ENCODE results near the gene KCNK10. TPM values are rescaled to one million over a fixed set of nuclear protein-coding genes. Genes with fewer than 3 reads are reported as not detected.

Gene KCNK10
- total and polyA plus RNA-seq, 9 donors, result 0.05 TPM; not detected in 8

DNA sequence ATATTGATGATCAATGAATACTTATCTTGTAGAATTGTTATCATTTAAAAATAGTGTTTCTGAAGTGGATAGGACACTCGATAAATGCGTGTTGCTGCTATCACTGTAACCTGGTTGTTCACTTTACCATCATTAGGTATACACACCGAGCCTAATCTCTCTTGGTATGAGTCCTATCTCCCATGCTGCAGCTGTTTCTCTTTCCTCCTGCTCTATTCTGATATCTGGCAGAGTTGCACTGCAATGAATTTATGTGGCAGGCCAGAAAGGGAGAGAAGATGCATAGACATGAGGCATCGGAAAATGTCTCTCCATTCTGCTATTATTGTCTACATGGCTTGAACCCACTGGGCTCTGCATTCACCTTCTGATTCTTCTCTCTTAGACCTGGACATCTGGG lies 26.7 kb downstream of the KCNK10 start:
- no peaks in the 10 kb centered on the region for H3K36me3 ChIP-seq
- DNase-seq, result no peak
- no peak for TF ChIP-seq CTCF (IDR thresholded peaks at IDR 0.05)
- TF ChIP-seq EP300 (IDR thresholded peaks at IDR 0.05), result no peak
- no peak for TF ChIP-seq POLR2A (IDR thresholded peaks at IDR 0.05)
- no peak overlapping the region for H3K4me3 ChIP-seq
- 40 to 67% (median 48%) methylated on average over 4 of the region's 4 CpGs for WGBS, 3 donors
- H3K4me1 ChIP-seq (ENCODE audit: insufficient read depth), result no peaks in the 10 kb centered on the region
- no peak overlapping the region for H3K27ac ChIP-seq
- H3K9me3 ChIP-seq, result no peaks in the 10 kb centered on the region
- intact Hi-C loops (cut with DNase I), result no loop called here
- H3K27me3 ChIP-seq, result no peaks in the 10 kb centered on the region

- no peaks in the 10 kb centered on the region for H3K36me3 ChIP-seq
- no peaks in the 10 kb centered on the region for H3K4me1 ChIP-seq (ENCODE audit: insufficient read depth)
- no peaks in the 10 kb centered on the region for H3K27me3 ChIP-seq
- intact Hi-C loops (cut with DNase I), result no loop called here
- no peak for TF ChIP-seq CTCF (IDR thresholded peaks at IDR 0.05)
- TF ChIP-seq POLR2A (IDR thresholded peaks at IDR 0.05), result no peak
- no peak for TF ChIP-seq EP300 (IDR thresholded peaks at IDR 0.05)
- WGBS, 3 donors, result 84 to 89% (median 85%) methylated on average over 3 of the region's 3 CpGs
- H3K27ac ChIP-seq, result no peak overlapping the region
- no peak overlapping the region for H3K4me3 ChIP-seq
- DNase-seq, result no peak
- no peaks in the 10 kb centered on the region for H3K9me3 ChIP-seq
These were observed 33.1 kb downstream of the KCNK10 start for GRCh38 chr14:88289996-88290395.

DNA sequence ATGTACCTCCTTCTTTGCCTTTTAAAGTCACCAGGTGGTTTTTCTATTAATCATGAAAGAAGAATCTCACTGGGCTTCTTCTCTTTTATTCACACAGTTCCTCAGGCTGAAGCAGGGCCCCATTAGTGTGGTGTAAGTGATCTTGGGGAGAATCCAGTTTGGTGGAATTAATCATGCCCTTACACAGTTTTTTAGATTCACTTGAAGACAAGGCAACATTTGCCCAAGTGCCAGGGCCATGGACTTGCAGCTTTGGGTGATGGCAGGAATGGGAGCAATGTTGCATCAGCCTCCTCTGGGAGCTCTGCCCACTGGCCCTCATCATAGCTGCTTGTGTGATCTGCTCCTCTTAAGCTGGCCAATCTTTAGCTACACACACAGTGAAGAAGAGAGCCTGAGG lies 33.8 kb downstream of the KCNK10 start:
- no peaks in the 10 kb centered on the region for H3K9me3 ChIP-seq
- H3K27ac ChIP-seq, result no peak overlapping the region
- no peak for DNase-seq
- intact Hi-C loops (cut with DNase I), result no loop called here
- no peaks in the 10 kb centered on the region for H3K27me3 ChIP-seq
- H3K4me3 ChIP-seq, result no peak overlapping the region
- no peaks in the 10 kb centered on the region for H3K36me3 ChIP-seq
- H3K4me1 ChIP-seq (ENCODE audit: insufficient read depth), result no peaks in the 10 kb centered on the region
- TF ChIP-seq EP300 (IDR thresholded peaks at IDR 0.05) (no peak), CTCF (IDR thresholded peaks at IDR 0.05) (no peak), POLR2A (IDR thresholded peaks at IDR 0.05) (no peak)

- DNase-seq, result no peak
- 63 to 75% (median 72%) methylated on average over 1 of the region's 1 CpG for WGBS, 3 donors
- H3K36me3 ChIP-seq, result no peaks in the 10 kb centered on the region
- TF ChIP-seq CTCF (IDR thresholded peaks at IDR 0.05) (no peak), POLR2A (IDR thresholded peaks at IDR 0.05) (no peak), EP300 (IDR thresholded peaks at IDR 0.05) (no peak)
- intact Hi-C loops (cut with DNase I), result no loop called here
- H3K9me3 ChIP-seq, result no peaks in the 10 kb centered on the region
- no peaks in the 10 kb centered on the region for H3K4me1 ChIP-seq (ENCODE audit: insufficient read depth)
- no peaks in the 10 kb centered on the region for H3K27me3 ChIP-seq
- no peak overlapping the region for H3K4me3 ChIP-seq
- no peak overlapping the region for H3K27ac ChIP-seq
These were observed 36.8 kb downstream of the KCNK10 start for GRCh38 chr14:88286309-88286708.

GRCh38 chr14:88281447-88281846 lies 41.6 kb downstream of the KCNK10 start:
- TF ChIP-seq EP300 (IDR thresholded peaks at IDR 0.05) (no peak), CTCF (IDR thresholded peaks at IDR 0.05) (no peak), POLR2A (IDR thresholded peaks at IDR 0.05) (no peak)
- Histone ChIP-seq H3K27me3 (no peaks in the 10 kb centered on the region), H3K4me1 (ENCODE audit: insufficient read depth) (no peaks in the 10 kb centered on the region), H3K4me3 (no peak overlapping the region), H3K9me3 (no peaks in the 10 kb centered on the region), H3K27ac (no peak overlapping the region), H3K36me3 (no peaks in the 10 kb centered on the region)
- no peak for DNase-seq
- intact Hi-C loops (cut with DNase I), result no loop called here
- 78 to 86% (median 81%) methylated on average over 3 of the region's 3 CpGs for WGBS, 3 donors

Measured in ovary (tissue), 9 donors.